GM19351 (cell line): ENCODE measurements around the gene RPE65.
"Not testable (repeated sequence)": the region's sequence is repeated elsewhere in the genome, so short reads cannot be mapped to it uniquely, and the experiment has no call there.

Experiments
- ATAC-seq: cut with Tn5 transposase; IDR thresholded peaks from one replicate; pipeline ENCODE4 v1.9.1; 2021; ENCODE audit warnings: mild to moderate bottlenecking, moderate library complexity; ENCODE audit not compliant: unreplicated experiment

The RPE65 gene

DNA sequence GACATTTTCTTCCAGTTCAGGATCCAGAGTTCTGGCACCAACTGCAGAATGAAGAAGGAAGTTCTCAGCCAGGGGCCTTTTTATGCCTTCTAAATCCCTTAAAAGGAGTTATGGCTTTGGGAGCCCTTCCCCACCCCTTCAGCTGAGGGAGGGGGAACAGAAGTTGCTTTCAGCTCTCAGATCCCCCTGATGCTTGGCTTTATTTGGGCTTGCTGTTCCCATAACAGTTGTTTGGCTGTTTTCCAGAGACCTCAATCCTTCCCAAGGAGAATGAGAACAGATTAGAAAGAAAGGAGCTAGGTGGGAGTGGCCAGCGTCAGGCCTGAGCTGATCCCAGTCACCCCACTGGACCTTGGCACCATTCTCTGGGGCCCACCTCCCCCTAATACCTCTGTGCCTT lies at the start of gene RPE65:
TSS of gene RPE65 (minus strand) at position 54 of the 400 bp plus-strand sequence. CDS start at position 5, 49 bp downstream.
- no peak for ATAC-seq

DNA sequence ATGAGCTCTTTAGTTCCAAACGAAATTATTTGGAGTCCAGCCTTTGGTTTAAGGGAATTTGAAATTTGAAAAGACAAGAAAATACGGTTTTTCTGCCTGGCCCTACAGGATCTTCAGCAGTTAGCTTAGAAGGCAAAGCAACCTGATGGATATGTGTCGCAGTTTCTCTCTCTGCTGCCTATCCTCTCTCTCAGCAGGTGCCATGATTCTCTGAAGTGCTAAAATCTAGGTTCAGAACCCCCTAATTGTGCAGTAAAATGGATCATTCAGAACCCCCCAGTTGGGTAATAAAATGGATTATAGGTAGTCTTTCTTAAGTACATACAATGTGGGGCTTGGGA lies 47.6 kb upstream of the RPE65 start:
- no peak for ATAC-seq

DNA sequence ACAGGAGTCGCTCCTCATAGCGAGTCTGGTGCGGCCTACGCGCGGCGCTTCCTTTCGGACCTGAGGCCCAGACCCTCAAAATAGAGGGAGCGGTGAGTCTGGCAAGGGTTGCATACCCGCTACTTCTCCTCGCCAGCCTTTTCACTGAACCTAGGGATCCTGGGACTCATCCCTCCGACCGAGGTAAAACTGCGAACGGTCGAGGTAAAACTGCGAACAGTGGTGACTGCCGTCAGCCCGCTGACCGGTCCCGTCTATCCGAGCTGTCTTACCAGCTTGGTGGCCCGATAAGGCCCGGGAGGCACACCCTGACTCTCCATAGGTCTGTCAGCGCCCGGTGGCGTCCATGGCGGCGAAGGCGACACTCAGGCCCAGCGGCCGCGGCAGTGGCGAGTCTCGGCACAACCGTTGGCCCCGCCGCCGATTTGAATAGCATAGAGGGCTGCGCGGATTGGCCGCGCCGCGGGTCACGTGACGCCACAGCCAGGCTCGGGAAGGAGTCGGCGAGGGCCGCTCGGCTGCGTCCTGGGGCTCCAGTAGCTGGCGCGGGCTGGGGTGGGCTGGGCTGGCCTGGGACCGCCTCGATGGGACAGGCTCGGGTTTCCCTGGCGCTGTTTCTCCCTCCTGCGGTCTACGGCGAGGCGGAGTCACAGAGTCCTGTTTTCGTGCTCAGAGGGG lies 47.1 kb upstream of the RPE65 start, which contains the start of gene DEPDC1:
TSS of gene DEPDC1 (minus strand) at position 403 of the 678 bp plus-strand sequence. CDS start at position 320, 83 bp downstream.
- ATAC-seq: peak; percentile 89

DNA sequence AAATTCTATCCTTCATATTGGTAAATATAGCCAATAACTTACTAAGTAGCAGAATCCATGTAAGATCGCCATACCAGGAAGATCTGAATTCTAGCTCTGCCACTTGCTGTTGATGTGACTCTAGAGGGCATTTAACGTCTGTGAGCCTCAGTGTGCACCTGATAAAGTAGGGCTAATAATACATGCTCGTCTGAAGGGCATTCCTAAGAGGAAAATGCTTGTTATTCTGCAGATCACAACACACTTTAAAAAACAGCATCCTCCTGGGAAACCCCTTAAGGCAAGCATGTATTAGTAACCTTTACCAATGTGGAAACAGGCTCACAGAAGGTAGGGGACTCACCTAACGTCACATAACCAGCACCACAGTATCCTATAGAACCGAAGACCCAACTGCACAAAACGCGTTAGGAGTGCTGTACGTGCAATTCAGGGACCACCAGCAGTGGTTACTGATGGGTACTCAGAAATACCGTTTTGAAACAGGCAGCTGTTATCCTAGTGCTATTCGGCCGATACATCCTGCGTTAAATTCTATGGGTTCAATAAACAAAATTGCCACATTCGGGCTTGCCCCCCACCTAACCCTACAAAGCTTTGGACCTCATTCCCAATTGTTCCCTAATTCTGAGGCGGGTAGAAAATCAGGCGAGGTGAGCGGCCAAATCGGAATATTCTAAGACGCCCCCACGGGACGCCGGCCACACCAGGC lies 46.4 kb upstream of the RPE65 start:
- peak; percentile 30 for ATAC-seq

DNA sequence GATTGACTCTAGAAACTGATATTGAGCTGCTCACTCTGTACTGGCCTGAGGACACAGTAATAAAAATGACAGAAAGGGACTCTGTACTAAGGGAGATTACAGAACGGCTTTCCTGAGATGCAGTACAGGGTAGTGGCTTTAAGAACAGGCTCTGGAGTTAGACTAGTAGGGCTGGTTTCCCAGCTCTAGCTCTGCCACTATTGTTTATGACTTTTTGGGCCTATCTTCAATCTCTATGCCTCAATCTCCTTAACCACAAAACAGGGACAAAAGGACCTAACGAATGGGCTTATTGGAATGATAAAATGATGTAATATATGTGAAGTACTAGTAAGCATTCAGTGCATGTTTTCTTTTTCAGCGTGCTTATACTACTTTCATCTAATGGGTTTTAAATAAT lies 45.8 kb upstream of the RPE65 start:
- no peak for ATAC-seq

DNA sequence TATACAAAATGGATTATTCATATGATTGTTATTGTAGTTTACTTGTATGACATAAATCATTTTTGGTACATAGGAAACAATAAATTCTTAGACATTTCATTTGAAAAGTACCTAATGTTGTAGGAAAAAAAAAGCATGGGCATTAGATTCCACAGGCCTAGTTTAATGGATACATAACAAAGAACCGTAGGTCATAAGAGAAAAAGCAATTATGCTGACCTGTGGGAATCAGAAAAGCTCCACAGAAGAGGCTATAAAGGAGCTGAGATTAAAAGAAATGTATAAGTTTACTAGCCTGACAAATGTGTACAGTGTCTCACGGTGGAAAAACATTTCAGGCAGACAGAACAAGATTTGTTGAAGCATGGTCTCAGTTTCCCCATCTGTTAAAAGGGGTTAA lies 43.4 kb upstream of the RPE65 start:
- no peak for ATAC-seq

DNA sequence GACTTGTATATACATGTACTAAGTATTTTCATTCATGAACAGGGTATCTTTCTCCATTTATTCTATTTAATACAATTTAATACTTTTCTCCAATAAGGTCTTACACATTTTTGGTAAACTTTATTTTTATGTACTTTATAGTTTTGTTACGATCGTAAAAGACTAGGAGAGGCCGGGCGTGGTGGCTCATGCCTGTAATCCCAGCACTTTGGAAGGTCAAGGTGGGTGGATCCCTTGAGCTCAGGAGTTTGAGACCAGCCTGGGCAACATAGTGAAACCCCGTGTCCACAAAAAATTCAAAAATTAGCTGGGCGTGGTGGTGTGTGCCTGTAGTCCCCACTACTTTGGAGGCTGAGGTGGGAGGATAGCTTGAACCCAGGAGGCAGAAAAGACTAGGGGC lies 42.5 kb upstream of the RPE65 start:
- not testable (repeated sequence) for ATAC-seq

DNA sequence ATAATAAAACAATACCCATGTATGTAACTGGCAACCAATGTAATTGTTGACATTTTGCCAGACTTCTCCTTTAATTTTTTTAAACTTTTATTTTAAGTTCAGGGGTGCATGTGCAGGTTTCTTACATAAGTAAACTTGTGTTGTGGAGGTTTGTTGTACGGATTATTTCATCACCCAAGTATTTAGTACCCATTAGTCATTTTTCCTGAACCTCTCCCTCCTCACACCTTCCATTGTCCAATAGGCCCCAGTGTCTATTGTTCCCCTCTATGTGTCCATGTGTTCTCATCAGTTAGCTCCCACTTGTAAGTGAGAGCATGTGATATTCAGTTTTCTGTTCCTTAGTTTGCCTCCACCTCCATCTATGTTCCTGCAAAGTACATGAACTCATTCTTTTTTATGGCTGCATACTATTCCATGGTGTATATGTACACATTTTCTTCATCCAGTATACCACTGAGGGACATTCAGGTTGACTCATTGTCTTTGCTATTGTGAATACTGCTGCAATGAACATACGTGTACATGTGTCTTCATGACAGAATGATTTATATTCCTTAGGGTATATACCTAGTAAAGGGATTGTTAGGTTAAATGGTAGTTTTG lies 40.4 kb upstream of the RPE65 start:
- no peak for ATAC-seq

DNA sequence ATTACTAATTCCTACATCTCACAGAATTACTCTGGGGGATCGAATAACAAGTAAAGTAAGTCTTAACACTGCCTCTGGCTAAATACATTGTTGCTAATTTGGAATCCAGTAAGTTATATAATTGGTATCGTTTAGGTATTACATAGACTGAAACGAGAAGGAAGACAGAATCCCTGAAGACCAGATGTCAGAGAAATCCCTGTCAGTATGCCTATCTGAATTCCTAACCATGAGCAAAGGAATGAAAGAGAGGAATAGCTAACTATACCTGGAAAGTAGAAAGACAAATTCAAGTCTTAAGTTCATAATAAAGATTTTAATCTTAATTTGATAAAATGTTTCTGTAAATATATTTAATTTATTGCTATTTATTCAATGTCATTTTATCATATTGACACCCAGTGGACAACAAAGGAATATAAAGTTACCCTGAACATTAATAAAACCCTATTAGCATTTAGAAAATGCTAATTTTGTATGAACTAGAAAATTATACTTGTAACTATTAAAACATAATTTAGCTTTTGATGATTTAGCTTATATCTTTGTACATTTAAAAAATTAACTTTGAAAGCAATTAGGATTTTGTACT lies 35.8 kb upstream of the RPE65 start:
- no peak for ATAC-seq

DNA sequence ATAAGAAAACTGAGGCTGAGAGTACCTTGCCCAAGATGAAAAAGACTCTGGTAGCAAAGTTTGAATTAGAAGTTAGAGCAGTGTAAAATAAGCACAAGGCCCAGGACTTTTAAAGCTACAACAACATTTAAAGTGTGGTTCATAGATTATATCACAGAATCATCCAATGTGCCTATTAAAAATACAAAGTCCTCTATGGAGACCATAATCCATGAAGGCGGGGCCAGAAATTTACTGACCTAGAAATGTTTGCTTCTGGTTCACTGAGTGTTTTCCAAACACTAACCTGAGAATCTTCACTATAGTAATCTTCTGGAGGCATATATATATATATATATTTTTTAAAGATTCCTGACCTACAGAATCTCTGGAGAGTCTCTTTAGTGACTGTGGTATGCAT lies 34.9 kb upstream of the RPE65 start:
- no peak for ATAC-seq

DNA sequence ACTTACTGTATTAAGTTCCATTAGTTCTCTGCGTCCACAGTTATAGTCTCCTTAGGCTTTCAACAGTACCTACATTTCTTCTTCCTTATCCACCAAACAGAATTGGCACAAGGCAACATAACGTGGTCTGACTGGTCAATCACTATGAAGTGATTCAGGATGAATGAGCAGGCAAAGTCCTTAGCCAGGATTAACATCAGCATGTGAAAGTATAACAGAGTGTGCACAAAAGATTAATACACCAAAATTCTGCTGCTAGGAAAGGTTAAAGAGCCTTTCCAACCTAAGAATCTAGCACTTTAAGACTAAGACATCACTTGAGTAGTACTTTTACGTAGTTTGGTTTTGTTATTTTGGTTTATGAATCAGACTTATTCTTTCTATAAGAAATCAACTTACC lies 31.3 kb upstream of the RPE65 start:
- no peak for ATAC-seq

DNA sequence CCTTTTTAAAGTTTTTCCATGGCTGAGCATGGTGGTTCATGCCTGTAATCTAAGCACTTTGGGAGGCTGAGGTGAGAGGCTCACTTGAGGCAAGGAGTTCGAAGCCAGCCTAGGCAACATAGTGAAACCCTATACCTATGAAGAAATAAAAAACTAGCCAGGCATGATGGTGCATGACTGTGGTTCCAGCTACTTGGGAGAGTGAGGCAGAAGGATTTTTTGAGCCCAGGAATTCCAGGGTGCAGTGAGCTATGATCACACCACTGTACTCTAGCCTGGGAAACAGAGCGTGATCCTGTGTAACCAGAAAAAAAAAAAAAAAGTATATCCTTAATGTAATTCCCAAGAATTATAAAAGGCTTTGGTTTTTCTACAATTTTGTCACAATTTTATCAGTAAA lies 29.7 kb upstream of the RPE65 start:
- ATAC-seq: no peak

DNA sequence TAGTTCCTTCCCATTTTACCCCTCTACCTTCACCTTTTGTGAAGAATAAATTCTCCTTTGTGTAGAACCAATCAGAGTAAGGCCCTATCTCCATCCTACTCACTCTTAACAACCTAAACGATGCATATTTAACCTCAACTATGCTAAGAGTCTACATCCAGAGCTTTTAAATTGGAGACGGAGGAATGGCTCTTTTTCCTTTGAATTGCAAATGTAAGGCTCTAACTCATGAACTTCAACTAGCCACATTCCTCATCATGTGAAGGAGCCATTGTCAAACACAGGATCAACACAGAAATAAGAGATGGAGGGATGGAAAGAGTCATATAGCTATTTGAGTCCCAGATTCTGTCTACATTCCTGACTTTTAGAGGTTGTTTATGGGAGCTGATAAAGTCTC lies 28.9 kb upstream of the RPE65 start:
- no peak for ATAC-seq

DNA sequence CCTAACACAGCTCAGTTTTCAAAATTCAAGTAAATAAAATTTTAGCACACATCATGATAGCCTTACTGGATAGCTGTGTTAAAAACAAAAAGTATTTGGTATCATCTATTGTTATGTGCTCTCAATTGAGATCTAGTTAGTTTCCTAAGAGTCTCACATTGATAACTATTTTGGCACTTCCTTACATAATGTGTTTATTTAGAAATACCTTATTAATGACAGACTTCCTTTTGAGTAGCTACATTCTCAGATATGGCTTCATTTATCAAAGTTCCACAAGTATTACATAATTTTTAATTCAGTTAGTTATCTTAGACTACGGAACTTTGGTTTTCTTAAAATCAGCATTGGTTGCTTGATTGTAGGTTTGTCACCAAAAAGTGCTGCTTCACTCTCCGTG lies 26.9 kb upstream of the RPE65 start:
- ATAC-seq: not testable (repeated sequence)

DNA sequence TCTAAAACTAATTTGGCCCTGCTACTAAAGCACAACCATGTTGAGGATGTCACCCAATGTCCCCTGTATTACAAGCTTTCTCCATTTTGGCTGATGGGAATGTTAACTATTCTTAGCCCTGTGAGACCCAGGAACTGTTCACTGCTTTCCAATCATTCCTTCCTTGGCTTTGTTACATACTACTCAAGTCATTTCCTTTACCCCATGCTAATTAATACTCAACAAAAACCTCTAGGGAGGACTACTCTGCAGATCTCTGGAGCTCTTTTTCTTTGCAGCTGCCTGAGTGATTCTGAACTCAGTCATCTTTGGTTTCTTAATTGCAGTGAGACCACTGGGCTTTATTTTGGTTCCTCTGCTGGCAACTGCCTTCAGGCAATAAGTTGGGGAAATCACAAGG lies 23.3 kb upstream of the RPE65 start:
- no peak for ATAC-seq

DNA sequence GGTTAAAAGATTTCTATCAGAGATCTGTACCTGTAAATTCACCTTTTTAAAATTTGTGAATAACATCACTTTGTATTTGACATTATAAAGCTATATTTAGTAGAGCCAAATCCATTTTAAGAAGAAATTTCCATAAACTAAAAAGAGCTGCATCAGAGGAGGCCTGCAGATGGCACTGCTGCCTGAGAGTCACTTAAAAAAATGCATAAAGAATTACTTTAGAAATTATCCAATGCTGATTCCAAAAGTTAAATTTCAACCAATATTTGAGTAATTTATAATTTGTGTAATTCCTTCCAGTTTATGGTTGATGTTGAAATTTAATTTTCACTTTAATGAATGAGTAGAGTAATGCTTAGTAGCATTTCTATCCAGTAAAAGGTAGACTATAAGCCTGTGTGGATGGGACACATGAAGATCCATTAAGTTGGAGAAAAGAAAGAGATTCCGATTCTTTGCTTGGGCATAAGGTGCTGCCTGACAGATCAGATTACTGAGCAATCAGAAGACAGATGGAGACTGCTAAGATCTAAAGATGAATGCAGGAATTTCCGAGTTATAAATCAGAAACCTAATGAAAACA lies 20.7 kb upstream of the RPE65 start:
- no peak for ATAC-seq

DNA sequence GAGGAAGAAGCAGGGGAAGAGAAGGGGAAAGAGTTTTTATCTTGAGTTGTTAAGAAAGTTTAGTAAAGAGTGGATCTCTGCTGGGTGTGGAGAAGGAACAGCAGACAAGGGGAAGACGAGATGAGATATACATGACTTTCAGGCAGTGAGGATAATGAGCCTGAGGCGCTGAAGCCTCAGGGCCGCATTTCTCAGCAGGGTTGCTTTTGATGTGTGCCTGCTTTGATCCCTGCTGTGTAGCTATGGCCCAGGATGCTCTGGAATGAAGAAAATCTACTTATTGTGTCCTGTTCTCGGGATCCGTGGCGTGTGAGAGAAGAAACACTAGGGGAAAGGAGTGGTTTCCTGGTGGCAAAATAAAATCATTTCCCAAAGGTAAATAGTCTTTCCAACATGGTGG lies 15.1 kb upstream of the RPE65 start:
- no peak for ATAC-seq

DNA sequence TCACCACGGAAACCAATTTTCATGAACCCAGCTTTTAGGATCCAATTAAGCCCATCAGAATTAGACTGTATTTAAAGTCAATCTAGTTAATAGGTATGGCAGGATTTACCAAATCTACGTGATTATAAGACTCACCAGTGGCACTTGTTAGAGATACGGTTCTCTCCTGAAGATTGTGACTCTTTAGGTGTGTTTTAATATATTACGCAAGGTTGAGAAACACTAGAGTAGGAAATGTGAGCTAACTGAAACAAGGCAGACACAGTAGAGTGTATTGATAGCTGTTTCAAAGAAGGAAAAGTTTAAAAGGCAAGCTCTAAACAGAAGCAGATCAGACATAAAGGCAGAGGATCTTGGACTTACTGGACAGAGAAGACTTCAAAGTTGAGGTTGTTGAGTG lies 11.2 kb upstream of the RPE65 start:
- ATAC-seq: no peak

DNA sequence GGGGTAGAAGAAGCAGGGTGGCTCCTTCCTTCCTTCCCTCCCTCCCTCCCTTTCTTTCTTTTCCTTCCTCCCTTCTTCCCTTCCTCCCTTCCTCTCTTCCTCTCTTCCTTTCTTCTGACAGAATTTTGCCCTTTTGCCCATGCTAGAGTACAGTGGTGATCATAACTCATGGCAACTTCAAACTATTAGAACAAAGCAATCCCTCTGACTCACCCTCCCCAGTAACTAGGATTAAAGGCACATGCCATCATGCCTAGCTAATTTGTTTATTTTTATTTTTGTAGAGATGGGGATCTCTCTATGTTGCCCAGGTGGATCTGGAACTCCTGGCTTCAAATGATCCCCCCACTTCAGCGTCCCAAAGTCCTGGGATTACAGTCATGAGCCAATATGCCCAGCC lies 10.0 kb upstream of the RPE65 start:
- ATAC-seq: no peak

DNA sequence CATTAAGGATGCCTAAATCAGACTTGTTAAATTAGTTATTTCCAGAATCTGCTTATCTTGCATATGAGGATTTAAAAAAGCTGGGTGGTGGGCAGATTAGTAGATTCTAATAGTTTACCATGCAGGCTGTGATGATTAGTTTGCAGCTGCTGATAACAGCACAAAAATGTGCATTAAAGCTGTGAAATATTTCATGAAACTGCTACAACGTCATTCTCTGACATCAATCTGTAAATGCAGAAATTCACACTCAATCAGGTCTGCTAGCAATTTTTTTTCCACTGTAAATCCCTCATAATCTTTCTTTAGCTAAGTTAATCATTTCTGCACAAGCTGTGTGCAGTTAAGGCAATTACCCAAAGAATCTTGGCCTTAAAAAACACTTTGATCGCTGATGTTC lies 9.3 kb upstream of the RPE65 start:
- ATAC-seq: no peak

DNA sequence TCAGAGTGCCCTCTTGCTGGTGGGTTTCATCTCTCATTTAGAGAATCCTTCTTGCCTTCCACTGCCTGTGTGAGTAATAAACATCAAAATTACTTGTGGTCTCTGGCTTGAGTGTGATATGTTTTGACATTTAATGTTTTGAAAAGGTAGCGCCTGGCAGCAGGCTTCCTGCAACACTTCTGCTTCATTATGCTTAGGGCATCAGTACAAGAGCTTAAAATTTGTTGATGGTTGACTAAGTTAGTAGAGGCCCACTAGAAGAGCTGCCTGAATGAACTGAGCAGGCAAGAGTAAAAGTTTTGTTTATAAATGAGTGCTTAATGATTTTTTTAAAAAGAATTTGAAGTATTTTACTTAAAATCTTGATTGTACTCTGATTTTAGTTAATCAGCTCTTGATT lies 6.4 kb upstream of the RPE65 start:
- no peak for ATAC-seq

DNA sequence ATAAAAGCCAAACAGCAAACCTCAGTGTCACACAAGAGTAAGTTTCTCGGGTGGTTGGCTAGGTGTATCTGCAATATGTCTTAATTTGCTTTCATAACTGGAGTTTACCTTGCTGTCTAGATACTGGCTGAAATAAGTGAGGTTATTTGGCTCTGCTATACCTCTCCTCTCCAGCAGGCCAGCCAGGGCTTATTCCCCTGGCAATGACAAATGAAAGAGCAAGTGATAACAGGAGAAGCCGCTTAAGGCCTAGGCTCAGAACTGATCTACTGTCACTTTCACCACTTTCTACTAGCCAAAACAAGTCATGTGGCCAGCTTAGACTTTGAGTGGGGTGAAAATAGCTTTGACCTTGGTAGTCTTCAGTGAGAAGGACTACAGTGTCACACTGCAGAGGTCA lies 4.8 kb upstream of the RPE65 start:
- peak; percentile 70 for ATAC-seq
